Testis (tissue), 2 donors: Measurements from ENCODE around the gene MYH10.

Experiments
- POLR2A ChIP-seq: fragments of 450-650 bp; IDR thresholded peaks from one replicate; pipeline ENCODE4 v1.6.1; 2017; ENCODE audit warnings: antibody characterized with exemption, mild to moderate bottlenecking, moderate library complexity
- TF ChIP-seq, protein P1 (sequence below), 3 experiments: fragments of 450-650 bp in 2 of 3; fragments of 200-600 bp in 1 of 3; sonication (generic) in 1 of 3; IDR thresholded peaks; one replicate each; pipeline ENCODE4 v1.5.1; 2016 to 2019; ENCODE audit warnings: antibody characterized with exemption in 3 of 3, mild to moderate bottlenecking in 2 of 3, moderate library complexity in 1 of 3

DNA sequence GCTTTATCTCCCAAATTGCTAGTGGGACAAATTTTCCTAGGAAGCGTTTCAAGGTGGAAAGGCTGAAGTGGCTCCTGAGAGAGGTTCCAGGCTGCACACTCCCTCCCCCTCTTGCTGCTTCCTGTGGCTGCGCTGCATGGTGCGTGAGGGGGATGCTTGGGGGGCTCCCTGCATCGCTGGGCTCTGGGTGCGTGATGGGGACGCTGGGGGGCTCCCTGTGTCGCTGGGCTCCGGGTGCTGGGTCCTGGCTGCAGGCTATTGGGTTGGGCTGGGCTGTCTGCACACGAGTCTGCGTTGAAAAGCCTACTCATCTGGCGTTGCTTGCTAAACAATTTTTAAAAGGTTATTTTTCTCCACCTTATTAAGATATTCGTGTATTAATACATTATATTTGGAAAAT, 164.8 kb downstream of the MYH10 start:
- no peak for TF ChIP-seq POLR2A
- TF ChIP-seq, protein P1, sequence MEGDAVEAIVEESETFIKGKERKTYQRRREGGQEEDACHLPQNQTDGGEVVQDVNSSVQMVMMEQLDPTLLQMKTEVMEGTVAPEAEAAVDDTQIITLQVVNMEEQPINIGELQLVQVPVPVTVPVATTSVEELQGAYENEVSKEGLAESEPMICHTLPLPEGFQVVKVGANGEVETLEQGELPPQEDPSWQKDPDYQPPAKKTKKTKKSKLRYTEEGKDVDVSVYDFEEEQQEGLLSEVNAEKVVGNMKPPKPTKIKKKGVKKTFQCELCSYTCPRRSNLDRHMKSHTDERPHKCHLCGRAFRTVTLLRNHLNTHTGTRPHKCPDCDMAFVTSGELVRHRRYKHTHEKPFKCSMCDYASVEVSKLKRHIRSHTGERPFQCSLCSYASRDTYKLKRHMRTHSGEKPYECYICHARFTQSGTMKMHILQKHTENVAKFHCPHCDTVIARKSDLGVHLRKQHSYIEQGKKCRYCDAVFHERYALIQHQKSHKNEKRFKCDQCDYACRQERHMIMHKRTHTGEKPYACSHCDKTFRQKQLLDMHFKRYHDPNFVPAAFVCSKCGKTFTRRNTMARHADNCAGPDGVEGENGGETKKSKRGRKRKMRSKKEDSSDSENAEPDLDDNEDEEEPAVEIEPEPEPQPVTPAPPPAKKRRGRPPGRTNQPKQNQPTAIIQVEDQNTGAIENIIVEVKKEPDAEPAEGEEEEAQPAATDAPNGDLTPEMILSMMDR (IDR thresholded peaks at IDR 0.05): no peak
